Trophoblast cell (in vitro differentiated cells and primary cell): ENCODE results near the gene NACC1.

Source experiments
- DNase-seq, 2 donors: peaks; one replicate each; pipeline ENCODE4 v3.0.0-alpha.2; 2016
- H2AFZ ChIP-seq: 2 replicates; pipeline ENCODE4 v1.6.1; 2013; ENCODE audit warnings: low read length, moderate library complexity, mild to moderate bottlenecking; ENCODE audit not compliant: insufficient read depth, poor library complexity
- H2AK5ac ChIP-seq: 2 replicates; pipeline ENCODE4 v1.6.1; 2013; ENCODE audit warnings: mild to moderate bottlenecking, low read length
- H2BK120ac ChIP-seq: 2 replicates; pipeline ENCODE4 v1.6.1; 2013; ENCODE audit warnings: low read length, mild to moderate bottlenecking, moderate library complexity; ENCODE audit not compliant: insufficient read depth, poor library complexity
- H2BK12ac ChIP-seq: 2 replicates; pipeline ENCODE4 v1.6.1; 2013; ENCODE audit warnings: mild to moderate bottlenecking, low read length, moderate library complexity
- H2BK5ac ChIP-seq: 2 replicates; pipeline ENCODE4 v1.6.1; 2013; ENCODE audit warnings: low read length, low read depth, moderate library complexity, mild to moderate bottlenecking; ENCODE audit not compliant: poor library complexity
- H3K14ac ChIP-seq: 2 replicates; pipeline ENCODE4 v1.6.1; 2013; ENCODE audit warnings: mild to moderate bottlenecking, low read length
- H3K18ac ChIP-seq: 2 replicates; pipeline ENCODE4 v1.6.1; 2013; ENCODE audit warnings: mild to moderate bottlenecking, low read length
- H3K23ac ChIP-seq: 2 replicates; pipeline ENCODE4 v1.6.1; 2013; ENCODE audit warnings: low read length
- H3K27ac ChIP-seq: 2 replicates; pipeline ENCODE4 v1.5.1; 2013; ENCODE audit warnings: low read depth, mild to moderate bottlenecking, inconsistent platforms, low read length, moderate library complexity
- H3K27me3 ChIP-seq: 2 replicates; pipeline ENCODE4 v1.6.1; 2013; ENCODE audit warnings: inconsistent platforms, mild to moderate bottlenecking, low read length, moderate library complexity; ENCODE audit not compliant: insufficient read depth
- H3K36me3 ChIP-seq, 2 experiments: 1 replicate in 1 of 2; 2 replicates in 1 of 2; pipeline ENCODE4 v1.6.1; 2013; ENCODE audit warnings: low read length in 2 of 2, mild to moderate bottlenecking in 2 of 2, moderate library complexity in 1 of 2; ENCODE audit not compliant: insufficient read depth in 2 of 2, control insufficient read depth in 1 of 2
- H3K4ac ChIP-seq: 2 replicates; pipeline ENCODE4 v1.6.1; 2013; ENCODE audit warnings: low read depth, mild to moderate bottlenecking, low read length, moderate library complexity
- H3K4me1 ChIP-seq, 2 experiments: 1 replicate in 1 of 2; 2 replicates in 1 of 2; pipeline ENCODE4 v1.6.1; 2013; ENCODE audit warnings: low read length in 2 of 2, mild to moderate bottlenecking in 2 of 2, moderate library complexity in 1 of 2; ENCODE audit not compliant: insufficient read depth in 2 of 2, control insufficient read depth in 1 of 2
- H3K4me2 ChIP-seq: 2 replicates; pipeline ENCODE4 v1.6.1; 2013; ENCODE audit warnings: inconsistent platforms, mild to moderate bottlenecking, low read length, moderate library complexity
- H3K4me3 ChIP-seq: 2 replicates; pipeline ENCODE4 v1.5.1; 2013; ENCODE audit warnings: mild to moderate bottlenecking, low read depth, low read length, inconsistent platforms
- H3K79me1 ChIP-seq: one replicate; pipeline ENCODE4 v1.6.1; 2013; ENCODE audit warnings: low read length
- H3K79me2 ChIP-seq: 2 replicates; pipeline ENCODE4 v1.6.1; 2013; ENCODE audit warnings: low read length, mild to moderate bottlenecking; ENCODE audit not compliant: control insufficient read depth, insufficient read depth, poor library complexity
- H3K9ac ChIP-seq: 2 replicates; pipeline ENCODE4 v1.6.1; 2013; ENCODE audit warnings: mild to moderate bottlenecking, low read length
- H3K9me3 ChIP-seq: 2 replicates; pipeline ENCODE4 v1.6.1; 2013; ENCODE audit warnings: low read depth, mild to moderate bottlenecking, control low read depth, inconsistent platforms, low read length; ENCODE audit not compliant: insufficient read depth
- H4K12ac ChIP-seq: 2 replicates; pipeline ENCODE4 v1.6.1; 2013; ENCODE audit warnings: low read depth, mild to moderate bottlenecking, low read length, moderate library complexity
- H4K8ac ChIP-seq: 2 replicates; pipeline ENCODE4 v1.6.1; 2013; ENCODE audit warnings: low read depth, mild to moderate bottlenecking, low read length, moderate library complexity
- H4K91ac ChIP-seq: one replicate; pipeline ENCODE4 v1.6.1; 2013; ENCODE audit warnings: low read depth, mild to moderate bottlenecking, low read length, moderate library complexity
- WGBS: extraction: QIAGEN DNeasy Blood & Tissue Kit; methylation state at CpG from one replicate; pipeline ENCODE4 v1.1.7; 2013; ENCODE audit warnings: missing lambda C conversion rate; ENCODE audit not compliant: insufficient read length, insufficient coverage; ENCODE audit errors: extremely low coverage; 5-methylcytosine and 5-hydroxymethylcytosine counted together

The NACC1 gene

GRCh38 chr19:13085666-13086065, 32.4 kb upstream of the NACC1 start:
- no peak overlapping the region for H2BK12ac ChIP-seq
- no peaks in the 10 kb centered on the region for H3K4me1 ChIP-seq
- no peak overlapping the region for H3K4ac ChIP-seq
- WGBS = no CpG with 5 or more reads among the region's 7 CpGs
- H3K4me2 ChIP-seq = no peak overlapping the region
- no peak overlapping the region for H4K91ac ChIP-seq
- H3K4me3 ChIP-seq = no peak overlapping the region
- H2BK5ac ChIP-seq = no peak overlapping the region
- no peak overlapping the region for H3K27ac ChIP-seq
- H2BK120ac ChIP-seq = no peak overlapping the region
- H3K9me3 ChIP-seq = no peaks in the 10 kb centered on the region
- no peak overlapping the region for H4K8ac ChIP-seq
- no peaks in the 10 kb centered on the region for H3K36me3 ChIP-seq
- H3K14ac ChIP-seq = no peak overlapping the region
- DNase-seq = no peak
- H2AK5ac ChIP-seq = no peak overlapping the region
- H3K79me1 ChIP-seq = no peaks in the 10 kb centered on the region
- no peak overlapping the region for H3K23ac ChIP-seq
- no peak overlapping the region for H3K18ac ChIP-seq
- H3K9ac ChIP-seq = no peak overlapping the region
- no peaks in the 10 kb centered on the region for H3K79me2 ChIP-seq
- no peak overlapping the region for H4K12ac ChIP-seq
- no peak overlapping the region for H2AFZ ChIP-seq
- peaks cover 5% of the 10 kb centered on the region for H3K27me3 ChIP-seq

- Histone ChIP-seq H3K4me3 (no peak overlapping the region), H3K18ac (no peak overlapping the region), H4K8ac (no peak overlapping the region), H3K27me3 (peaks cover 7% of the 10 kb centered on the region), H3K23ac (no peak overlapping the region), H3K79me1 (no peaks in the 10 kb centered on the region), H3K9me3 (no peaks in the 10 kb centered on the region), H2BK12ac (no peak overlapping the region), H3K14ac (no peak overlapping the region), H2BK120ac (no peak overlapping the region), H3K36me3 (no peaks in the 10 kb centered on the region), H2AK5ac (no peak overlapping the region), H3K4me1 (no peaks in the 10 kb centered on the region), H2BK5ac (no peak overlapping the region), H4K12ac (no peak overlapping the region), H3K9ac (no peak overlapping the region), H4K91ac (no peak overlapping the region), H3K4ac (no peak overlapping the region), H3K79me2 (no peaks in the 10 kb centered on the region), H3K4me2 (no peak overlapping the region), H3K27ac (no peak overlapping the region), H2AFZ (no peak overlapping the region)
- no peak for DNase-seq
- no CpG with 5 or more reads among the region's 2 CpGs for WGBS
These were observed 31.7 kb upstream of the NACC1 start for GRCh38 chr19:13086341-13086740.

GRCh38 chr19:13087295-13087694, 30.8 kb upstream of the NACC1 start:
- H3K18ac ChIP-seq = no peak overlapping the region
- no peak overlapping the region for H2BK120ac ChIP-seq
- H3K4me1 ChIP-seq = no peaks in the 10 kb centered on the region
- no peak overlapping the region for H3K23ac ChIP-seq
- H2BK12ac ChIP-seq = no peak overlapping the region
- H3K27me3 ChIP-seq = peaks cover 12% of the 10 kb centered on the region
- no peak overlapping the region for H2AFZ ChIP-seq
- no peak overlapping the region for H3K4ac ChIP-seq
- H3K4me3 ChIP-seq = no peak overlapping the region
- H2AK5ac ChIP-seq = no peak overlapping the region
- H3K27ac ChIP-seq = no peak overlapping the region
- no peak for DNase-seq
- H2BK5ac ChIP-seq = no peak overlapping the region
- no peak overlapping the region for H3K4me2 ChIP-seq
- H3K9ac ChIP-seq = no peak overlapping the region
- no peak overlapping the region for H4K91ac ChIP-seq
- H3K79me2 ChIP-seq = no peaks in the 10 kb centered on the region
- H3K14ac ChIP-seq = no peak overlapping the region
- no peaks in the 10 kb centered on the region for H3K79me1 ChIP-seq
- no CpG with 5 or more reads among the region's 12 CpGs for whole genome bisulfite sequencing
- H3K36me3 ChIP-seq = no peaks in the 10 kb centered on the region
- H4K8ac ChIP-seq = no peak overlapping the region
- H4K12ac ChIP-seq = no peak overlapping the region
- H3K9me3 ChIP-seq = no peaks in the 10 kb centered on the region

- H3K4me3 ChIP-seq = no peak overlapping the region
- H3K4me1 ChIP-seq = no peaks in the 10 kb centered on the region
- H3K9me3 ChIP-seq = no peaks in the 10 kb centered on the region
- no peak overlapping the region for H4K8ac ChIP-seq
- no peak overlapping the region for H3K4me2 ChIP-seq
- no peak overlapping the region for H2BK12ac ChIP-seq
- H4K91ac ChIP-seq = no peak overlapping the region
- no peak overlapping the region for H2AFZ ChIP-seq
- no peaks in the 10 kb centered on the region for H3K79me2 ChIP-seq
- no peak for DNase-seq
- no peak overlapping the region for H3K23ac ChIP-seq
- peaks cover 12% of the 10 kb centered on the region for H3K27me3 ChIP-seq
- H3K36me3 ChIP-seq = no peaks in the 10 kb centered on the region
- no peak overlapping the region for H2AK5ac ChIP-seq
- H3K4ac ChIP-seq = no peak overlapping the region
- H3K27ac ChIP-seq = no peak overlapping the region
- H3K9ac ChIP-seq = no peak overlapping the region
- H2BK120ac ChIP-seq = no peak overlapping the region
- H4K12ac ChIP-seq = no peak overlapping the region
- H3K14ac ChIP-seq = no peak overlapping the region
- no peak overlapping the region for H3K18ac ChIP-seq
- no peaks in the 10 kb centered on the region for H3K79me1 ChIP-seq
- WGBS = no CpG with 5 or more reads among the region's 37 CpGs
- H2BK5ac ChIP-seq = no peak overlapping the region
These were observed 30.1 kb upstream of the NACC1 start for GRCh38 chr19:13087795-13088537.
